HL-60 (cell line): Measurements from ENCODE around the gene KCNQ1OT1.

Experiments used
- CTCF ChIP-seq: IDR thresholded peaks from one replicate; pipeline ENCODE4 v1.5.1; 2011; ENCODE audit warnings: low read length, control low read depth, inconsistent platforms; ENCODE audit not compliant: insufficient read depth
- TF ChIP-seq, protein P1 (sequence below): IDR thresholded peaks from 2 replicates; pipeline ENCODE4 v1.6.1; 2012; ENCODE audit warnings: low read depth; ENCODE audit not compliant: insufficient replicate concordance

DNA sequence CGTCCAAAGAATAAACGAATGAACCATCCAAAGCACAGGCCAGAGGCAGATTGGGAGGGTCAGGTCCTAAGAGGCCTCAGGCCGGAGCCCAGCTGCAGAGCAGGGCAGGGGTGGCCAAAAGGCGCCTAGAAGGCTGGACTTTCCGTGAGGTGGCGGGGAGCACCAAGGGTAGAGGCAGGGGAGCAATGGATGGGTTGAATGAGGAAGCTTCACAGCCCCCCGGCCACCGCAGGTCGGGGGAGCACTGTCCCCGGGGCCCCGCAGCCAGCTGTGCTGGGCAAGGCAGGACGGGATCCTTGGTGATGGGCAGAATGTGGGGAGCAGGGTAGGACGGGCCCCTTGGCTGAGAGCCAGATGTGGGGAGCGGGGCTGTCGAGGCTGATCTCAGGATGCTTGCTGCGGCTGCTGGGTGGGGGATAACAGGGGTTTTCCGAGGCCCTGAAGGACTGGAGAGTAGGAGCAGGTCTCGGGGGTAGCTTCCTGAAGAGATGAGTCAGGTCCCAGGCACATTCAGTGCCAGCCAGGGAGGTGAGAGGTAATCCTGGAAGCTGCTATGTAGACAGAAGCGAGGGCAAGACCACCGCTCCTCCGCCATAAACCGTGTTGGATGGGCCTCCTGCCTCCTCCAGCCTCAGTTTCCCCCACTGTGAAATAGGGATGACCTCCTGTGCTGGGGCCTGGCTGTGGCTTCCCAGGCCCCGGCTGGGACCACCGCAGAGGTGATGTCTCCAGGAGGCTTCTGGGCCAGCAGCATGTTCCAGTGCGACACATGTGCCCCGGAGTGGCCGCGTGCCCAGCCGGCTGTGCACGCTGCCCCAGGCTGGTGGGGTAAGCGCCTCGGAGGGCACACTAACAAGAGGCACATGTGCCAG, 34.6 kb upstream of the KCNQ1OT1 start:
- TF ChIP-seq, protein P1, sequence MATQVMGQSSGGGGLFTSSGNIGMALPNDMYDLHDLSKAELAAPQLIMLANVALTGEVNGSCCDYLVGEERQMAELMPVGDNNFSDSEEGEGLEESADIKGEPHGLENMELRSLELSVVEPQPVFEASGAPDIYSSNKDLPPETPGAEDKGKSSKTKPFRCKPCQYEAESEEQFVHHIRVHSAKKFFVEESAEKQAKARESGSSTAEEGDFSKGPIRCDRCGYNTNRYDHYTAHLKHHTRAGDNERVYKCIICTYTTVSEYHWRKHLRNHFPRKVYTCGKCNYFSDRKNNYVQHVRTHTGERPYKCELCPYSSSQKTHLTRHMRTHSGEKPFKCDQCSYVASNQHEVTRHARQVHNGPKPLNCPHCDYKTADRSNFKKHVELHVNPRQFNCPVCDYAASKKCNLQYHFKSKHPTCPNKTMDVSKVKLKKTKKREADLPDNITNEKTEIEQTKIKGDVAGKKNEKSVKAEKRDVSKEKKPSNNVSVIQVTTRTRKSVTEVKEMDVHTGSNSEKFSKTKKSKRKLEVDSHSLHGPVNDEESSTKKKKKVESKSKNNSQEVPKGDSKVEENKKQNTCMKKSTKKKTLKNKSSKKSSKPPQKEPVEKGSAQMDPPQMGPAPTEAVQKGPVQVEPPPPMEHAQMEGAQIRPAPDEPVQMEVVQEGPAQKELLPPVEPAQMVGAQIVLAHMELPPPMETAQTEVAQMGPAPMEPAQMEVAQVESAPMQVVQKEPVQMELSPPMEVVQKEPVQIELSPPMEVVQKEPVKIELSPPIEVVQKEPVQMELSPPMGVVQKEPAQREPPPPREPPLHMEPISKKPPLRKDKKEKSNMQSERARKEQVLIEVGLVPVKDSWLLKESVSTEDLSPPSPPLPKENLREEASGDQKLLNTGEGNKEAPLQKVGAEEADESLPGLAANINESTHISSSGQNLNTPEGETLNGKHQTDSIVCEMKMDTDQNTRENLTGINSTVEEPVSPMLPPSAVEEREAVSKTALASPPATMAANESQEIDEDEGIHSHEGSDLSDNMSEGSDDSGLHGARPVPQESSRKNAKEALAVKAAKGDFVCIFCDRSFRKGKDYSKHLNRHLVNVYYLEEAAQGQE: no peak
- no peak for TF ChIP-seq CTCF
